RKO (cell line): ENCODE results near the gene UBASH3A.
A peak's percentile ranks its signal among the peaks of the same experiment; 100 is the strongest.

ENCODE experiments used
- DNase-seq: peaks from one replicate; pipeline ENCODE4 v3.0.0-alpha.2; 2016; ENCODE audit warnings: low spot score

Gene UBASH3A

DNA sequence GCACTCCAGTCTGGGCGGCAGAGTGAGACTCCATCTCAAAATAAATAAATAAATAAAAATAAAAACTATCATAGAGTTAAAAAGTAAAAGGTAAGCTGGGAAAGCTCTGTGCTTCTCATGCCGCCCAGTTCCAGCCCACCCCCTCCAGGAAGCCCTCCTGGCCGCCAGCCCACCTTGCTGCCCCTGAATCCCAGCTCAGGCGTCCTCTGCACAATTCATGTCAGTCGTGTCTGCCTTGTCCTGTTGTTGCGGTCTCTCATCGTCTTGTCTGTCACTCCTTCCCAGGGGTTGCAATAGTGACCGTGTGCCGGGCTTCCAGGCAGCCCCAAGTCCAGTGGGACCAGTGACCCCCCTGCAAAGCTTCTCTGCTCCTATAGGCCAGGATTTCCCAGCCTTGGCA is 48.2 kb downstream of the UBASH3A start:
- DNase-seq, result no peak

DNA sequence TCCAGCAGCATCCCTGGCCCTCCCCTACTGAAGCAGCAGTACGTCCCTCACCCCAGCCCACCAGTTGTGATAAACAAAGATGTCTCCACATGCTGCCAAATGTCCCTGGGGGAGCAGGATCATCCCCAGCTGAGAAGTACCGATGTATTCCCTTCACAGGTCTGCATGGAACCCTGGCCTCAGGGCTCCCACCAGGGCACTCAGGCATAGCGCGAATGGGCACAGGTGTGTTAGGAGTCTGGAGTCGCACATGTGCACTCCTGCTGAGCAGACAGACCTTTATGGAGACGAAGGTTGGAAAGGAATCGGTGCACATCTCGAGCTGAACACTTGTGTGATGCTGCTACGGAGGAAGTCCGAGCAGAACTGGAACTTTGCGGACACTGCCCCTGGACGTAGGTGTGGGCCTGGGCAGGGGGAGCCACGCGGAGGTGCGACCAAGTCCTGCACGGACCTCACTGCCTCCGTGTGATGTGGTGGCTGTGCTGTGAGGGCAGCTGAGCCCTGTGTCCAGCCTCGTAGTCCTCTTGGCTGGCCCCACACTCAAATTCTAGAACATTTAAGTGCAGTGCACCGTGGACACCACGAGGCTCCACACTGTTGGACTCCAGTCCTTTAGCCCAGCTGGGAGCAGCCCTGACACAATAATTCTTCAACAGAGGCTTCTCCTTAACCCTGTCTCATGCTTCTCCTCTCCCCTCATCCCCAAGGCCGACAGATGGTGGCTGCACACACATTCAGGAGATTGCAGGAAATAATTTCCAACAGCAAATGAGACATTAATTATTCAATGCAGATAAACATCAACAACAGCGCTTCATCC is 48.9 kb downstream of the UBASH3A start:
- DNase-seq, result no peak

DNA sequence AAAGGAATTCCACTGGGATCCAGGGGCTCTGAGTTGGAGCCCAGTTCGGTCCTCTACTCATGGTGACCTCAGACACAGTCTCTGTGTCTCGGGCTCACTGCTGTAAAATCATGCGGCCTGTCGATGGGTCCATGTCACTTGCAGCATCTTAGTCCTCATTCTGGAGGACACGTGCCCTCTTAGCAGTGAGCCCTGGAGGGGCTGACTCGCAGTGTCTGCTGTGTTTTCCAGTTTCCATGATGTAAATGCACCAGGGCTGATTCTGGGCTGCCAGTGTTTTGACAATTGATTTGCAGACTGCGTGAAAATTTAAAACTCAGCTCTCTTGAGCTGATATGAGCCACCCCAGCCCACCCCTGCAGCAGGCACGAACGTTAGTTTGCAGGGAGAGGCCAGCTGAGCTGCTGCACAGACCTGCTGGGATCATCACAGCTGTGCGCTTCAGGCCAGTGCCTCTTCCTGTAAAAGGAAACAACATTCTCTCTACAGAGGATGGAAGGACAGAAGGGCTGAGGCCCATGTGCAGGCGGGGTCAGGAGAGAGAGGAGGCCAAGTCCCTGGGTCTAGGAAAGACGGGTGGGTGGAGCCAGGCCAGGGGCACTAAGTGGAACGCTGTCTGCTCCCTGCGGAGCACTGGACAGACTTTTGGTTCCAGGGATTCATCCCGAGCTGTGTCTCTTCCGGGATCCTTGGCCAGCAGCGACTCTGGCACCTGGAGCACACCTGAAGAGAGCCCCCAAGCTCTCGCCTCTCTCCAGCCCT is 49.7 kb downstream of the UBASH3A start:
- no peak for DNase-seq

DNA sequence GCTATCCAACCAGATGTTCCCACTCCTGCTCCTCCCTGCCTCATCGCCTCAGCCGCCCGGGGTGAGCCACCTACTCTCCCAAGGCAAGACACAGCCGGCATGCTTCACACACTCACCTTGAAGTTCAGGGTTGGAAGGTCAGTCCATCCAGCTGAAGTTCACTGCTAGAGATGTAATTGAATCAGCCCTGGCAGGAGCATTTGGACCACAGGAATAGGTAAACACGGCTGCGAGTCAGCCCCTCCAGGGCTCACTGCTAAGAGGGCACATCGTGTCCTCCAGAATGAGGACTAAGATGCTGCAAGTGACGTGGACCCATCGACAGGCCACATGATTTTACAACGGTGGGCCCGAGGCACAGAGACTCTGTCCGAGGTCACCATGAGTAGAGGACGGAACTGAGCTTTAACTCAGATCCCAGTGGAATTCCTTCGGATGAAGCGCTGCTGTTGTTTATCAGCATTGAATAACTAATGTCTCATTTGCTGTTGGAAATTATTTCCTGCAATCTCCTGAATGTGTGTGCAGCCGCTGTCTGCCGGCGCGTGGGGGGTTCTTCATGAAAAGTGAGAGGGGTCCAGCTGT is 50.4 kb downstream of the UBASH3A start:
- no peak for DNase-seq

DNA sequence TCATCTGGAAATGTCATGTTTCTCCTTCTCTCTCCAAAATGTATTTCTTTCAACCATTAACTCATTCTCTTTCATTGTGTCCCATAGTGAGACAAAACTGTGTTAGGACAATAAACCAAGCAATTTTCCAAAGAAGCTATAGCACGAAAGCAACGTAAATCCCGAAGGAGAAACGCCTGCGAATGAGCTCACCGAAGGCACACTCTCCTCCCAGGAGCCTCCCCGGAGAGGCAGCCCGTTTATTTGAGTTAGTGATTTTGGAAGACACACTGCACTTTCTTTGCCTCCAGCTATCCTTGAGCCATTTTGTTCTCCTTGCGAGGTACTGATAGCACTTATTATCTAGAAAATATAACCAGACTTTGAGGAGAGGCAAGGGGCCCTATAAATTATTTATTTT is 51.1 kb downstream of the UBASH3A start:
- DNase-seq, result no peak

DNA sequence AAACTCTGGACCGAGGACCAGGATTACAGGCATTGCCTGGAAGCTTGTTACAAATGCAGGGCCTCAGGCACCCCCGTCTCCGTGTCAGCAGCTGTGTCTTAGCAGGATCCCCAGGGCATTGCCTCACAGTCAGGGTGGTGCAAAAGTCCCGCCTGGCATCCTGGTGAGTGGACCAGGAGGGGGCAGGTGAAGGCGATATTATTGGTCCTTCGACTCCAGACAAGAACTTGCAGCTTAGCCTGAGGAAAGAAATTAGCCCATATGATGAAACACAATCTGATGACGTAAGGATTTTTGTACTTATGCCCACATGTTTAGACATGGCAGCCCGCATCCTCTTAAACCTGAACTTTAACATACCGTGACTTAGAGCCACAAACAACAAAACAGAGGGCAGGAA is 51.5 kb downstream of the UBASH3A start:
- no peak for DNase-seq

DNA sequence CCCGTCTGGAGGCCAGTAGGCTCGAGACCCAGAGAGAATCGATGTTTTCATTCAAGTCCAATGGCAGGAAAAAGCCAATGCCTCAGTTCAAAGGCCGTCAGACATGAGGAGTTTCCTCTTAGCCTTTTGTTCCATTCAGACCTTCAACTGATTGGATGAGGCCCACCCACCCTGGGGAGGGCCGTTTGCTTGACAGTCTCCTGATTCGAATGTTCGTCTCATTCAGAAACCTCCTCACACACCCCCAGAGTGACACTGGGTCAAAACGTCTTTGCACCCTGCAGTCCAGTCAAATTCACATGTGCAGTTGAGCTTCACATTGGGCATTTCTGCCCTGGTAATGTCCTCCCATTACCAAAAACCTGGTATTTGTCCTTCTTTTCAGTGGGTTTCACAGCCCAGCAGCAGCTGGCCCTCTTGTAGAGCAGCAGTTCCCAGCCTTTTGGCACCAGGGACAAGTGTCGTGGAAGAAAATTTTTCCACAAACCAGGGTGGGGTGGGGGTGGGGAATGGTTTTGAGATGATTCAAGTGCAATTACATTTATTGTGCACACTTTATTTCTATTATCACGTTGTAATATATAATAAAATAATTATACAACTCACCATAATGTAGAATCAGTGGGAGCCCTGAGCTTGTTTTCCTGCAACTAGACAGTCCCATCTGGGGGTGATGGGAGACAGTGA is 52.2 kb downstream of the UBASH3A start:
- no peak for DNase-seq

DNA sequence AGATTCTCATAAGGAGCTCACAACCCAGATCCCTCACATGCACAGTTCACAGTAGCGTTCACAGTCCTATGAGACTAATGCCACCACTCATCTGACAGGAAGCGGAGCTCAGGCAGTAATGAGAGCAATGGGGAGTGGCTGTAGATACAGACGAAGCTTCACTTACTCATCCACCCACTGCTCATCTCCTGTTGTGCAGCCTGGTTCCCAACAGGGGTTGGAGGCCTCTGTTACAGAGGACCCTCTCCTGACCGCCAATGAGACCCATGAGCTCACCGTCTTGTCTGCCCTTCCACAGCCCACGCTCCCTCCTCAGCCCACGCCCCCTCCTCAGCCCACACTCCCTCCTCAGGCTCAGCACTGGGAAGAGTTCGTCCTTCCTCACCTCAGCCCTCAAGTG is 52.8 kb downstream of the UBASH3A start:
- DNase-seq, result peak; percentile 23

DNA sequence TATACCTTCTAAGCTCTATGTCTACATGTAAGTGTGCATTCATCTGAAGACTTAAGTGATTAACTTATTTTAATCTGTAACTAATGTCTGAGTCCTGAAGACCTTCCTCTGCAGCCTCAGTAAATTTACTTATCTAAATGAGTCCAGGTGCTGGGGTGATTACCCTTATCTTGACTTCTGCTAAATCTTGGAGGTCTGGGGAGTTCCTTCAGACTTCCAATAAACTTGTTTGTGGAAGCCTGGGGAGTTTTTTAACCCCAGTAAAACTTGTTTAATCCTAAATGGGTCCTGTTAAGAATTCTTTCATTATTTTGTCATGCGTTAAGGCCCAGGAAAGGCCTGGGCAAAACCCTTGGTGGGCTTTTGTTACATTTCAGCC is 55.4 kb downstream of the UBASH3A start:
- DNase-seq, result no peak

DNA sequence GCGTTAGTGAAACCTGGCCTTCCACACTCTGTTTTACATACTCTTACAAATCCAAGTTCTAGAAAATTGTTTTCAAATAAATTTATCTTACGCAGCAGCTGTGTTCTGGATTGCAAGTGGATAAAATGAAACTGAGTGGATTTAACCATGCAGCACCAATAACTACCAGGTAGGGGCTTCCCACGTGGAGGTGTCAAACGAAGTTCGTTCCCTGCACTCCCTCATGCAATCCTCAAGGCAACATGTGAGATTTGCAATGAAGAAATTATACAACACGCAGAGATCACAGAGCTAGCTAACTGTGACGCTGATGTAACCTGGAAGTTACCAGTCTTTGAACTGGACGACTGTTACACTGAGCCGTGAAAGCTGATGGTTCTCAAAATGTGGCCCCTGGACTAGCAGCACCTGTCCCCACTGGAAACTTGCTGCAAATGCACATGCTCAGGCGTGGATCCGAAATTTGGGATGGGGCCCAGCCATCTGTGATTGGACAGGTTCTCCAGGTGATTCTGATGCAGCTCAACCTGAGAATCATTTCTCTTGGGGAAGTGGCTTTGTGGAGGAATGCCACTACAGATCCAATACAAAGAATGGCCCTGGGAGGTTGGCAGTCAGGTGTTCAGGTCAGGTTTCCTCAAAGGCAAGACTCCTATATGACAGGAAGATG is 56.0 kb downstream of the UBASH3A start:
- DNase-seq, result no peak

DNA sequence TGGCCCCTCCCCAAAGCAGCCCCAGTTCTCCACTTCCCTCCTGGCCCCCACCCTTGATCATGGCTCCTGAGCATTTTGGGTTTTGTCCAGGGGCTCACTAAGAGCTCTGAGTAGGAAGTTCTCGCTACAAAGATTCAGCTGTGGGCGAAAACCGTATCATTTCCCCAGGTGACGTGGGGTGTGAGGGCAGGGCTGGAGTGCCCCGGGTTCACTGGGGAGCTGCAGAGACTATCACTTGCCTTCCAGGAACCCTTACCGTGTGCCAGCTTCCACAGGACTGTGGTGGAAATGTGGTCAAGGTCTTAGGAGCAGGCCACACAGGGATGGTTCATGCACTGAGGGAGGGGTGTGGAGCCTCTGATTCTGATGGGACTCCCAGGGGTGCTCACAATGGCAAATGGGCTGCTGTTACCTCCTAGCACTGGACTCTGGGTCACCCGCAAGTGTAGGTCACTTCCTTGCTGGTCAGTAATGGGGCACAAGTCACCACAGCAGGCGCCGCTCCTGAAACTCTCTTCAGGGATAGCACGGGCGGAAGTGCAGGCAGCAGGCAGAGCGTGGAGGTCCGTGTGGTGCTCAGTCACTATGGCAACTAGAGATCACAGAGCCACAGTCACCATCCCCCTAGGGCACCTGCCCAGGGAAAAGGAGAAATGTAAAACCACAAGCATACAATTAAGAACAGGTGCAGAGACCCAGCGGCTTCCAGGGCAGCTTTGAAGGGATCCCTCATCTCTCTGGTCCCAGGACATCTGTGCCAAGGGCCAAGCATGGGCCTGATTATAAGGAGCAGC is 56.9 kb downstream of the UBASH3A start:
- DNase-seq, result no peak

DNA sequence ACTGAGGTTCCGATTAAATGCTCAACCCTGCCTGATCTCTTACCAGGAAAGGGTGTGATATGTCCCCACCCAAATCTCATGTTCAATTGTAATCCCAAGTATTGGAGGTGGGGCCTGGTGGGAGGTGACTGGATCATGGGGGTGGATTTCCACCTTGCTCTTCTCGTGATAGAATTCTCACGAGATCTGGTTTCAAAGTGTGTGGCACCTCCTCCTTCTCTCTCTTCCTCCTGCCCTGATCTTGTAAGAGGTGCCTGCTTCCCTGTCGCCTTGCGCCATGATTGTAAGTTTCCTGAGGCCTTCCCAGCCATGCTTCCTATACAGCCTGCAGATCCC is 57.5 kb downstream of the UBASH3A start:
- DNase-seq, result no peak

DNA sequence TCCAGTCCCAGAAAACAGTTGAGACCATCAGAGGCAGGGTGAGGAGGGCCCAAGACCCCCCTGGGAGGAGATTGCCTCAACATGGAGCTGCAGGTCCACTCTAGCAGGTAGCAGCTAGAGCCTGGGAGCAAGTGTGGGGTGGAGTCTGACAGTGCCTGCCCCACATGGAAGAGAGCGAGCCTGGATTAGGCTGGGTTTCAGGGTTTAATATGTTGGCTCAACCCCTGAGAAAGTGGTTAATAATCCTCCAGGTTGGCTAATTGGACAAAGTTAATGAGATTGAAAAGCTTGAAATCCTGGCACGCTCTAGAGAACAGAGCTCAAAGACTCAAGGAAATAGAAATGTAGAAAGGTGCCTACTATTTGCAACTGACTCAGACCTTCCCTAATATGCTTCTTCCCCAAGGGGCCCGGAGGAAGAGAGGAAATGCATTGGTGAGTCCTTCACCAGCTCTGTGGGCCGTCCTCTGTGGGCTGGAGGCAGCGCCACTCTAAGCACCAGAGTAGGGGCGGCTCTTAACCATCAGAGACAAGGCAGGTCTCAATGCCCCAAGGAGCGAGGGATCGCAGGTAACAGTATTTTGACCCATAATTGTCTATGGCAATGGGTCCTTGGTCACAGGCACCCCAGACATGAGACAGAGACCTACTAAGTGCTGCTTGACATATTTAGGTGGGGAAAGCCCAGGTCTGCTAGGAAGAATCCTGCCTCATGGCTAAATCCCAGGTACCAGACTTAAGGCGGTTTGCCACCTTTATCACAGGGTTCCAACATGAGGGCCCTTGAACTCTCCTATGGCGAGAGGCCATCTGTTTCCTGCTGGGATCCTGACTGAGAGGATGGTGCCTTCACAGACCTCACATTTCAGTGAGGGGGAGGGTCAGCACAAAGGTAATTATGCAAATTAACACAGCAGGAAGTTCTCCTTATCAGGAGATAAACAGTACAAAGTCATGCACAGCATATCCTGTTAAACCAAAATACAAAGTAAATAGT is 58.5 kb downstream of the UBASH3A start:
- DNase-seq, result no peak

DNA sequence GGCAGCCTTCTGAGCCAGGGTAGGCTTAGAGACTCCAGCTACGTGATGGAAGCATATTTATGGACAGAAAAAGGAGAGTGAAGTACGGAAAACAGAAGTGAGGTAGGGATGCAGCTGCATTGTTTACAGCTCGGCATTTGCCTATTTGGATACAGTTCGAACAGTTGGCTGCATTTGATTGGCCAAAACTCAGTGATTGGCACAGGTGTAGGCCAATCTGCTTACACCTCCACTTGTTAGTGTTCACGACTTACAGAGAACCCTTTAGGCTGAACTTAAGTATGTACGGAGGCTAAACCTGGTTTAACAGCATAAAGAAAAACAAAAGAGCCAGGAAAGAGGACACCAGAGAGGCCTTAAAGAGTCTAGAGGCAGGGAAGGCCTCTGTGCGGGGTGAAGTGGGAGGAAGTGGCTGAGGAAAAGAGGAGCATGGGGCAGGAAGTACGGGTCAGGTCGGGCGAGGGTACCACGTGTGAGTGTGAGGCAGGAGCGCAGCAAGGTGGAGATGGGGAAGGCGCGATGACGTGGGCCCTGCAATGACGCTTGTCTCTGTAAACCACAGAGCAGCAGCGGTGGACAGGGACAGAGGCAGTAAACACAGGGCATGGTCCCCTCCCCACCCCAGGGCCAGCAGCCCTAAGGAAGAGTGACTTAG is 60.3 kb downstream of the UBASH3A start:
- peak; percentile 40 for DNase-seq

DNA sequence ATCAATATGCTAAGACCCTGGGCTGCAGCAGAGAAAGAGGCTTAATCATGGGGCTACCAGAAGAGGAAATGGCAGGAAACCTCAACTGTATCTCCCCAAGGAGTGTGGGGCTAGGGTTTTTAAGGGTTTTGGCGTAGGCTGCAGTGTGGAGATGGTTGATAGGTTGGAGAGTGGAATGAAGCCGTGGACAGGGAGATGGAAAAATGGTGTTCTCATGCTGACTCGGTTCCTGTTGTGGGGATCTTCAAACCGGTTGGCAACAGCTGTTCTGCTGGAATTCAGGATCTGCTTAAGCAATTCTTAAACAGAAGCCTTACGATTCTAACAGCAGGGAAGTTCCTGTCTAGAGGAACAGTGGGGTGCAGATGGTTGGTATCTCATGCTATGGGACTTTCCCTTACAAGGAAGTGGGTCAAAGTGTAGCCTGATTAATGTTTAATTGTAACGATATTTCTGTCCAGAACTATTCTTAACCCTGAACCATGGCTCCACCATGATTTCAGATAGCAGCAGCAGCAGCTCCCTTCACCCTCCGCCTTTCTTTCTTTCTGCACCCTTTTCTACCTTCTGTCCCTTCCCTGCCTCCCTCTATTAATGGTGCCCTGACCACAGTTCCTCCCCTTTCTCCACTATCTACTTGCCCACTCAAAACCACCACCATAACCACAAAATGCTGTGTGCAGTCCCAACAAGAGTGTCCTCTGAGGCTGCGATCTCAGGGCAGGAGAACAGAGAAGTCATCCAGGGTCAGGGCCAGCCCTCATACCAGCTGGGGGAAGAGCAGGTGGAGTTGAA is 61.5 kb downstream of the UBASH3A start:
- no peak for DNase-seq

DNA sequence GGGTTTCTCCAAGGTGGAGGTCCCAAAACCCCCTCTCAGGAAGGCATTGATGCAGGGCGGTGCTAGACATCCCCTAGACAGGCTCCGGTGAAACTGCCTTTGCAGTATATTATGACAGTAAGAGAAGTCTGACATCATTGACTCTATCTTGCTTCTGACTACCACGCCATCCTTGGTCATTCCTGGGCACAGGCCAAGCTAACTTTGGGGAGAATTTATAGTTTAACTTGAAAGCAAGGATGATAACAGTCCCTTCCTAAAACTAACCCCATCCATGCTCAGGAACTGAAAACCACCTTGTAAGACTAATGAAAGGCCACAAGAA is 62.1 kb downstream of the UBASH3A start:
- no peak for DNase-seq

DNA sequence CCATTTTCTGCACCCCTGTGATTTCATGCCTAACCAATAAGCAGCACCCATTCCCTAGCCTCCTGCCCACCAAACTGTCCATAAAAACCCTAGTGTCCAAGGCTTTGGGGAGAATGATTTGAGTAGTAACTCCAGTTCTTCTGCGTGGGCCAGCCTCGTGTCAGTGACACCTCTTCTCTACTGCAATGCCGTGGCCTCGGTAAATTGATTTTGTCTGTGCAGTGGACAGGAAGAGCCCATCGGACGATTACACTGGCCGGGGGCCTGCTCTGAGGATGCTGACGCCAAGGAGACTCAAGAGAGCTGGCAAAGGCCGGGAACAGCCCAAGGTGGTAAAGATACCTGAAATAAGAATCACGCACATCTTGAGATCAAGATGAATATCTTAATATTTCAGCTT is 63.0 kb downstream of the UBASH3A start:
- DNase-seq, result no peak

DNA sequence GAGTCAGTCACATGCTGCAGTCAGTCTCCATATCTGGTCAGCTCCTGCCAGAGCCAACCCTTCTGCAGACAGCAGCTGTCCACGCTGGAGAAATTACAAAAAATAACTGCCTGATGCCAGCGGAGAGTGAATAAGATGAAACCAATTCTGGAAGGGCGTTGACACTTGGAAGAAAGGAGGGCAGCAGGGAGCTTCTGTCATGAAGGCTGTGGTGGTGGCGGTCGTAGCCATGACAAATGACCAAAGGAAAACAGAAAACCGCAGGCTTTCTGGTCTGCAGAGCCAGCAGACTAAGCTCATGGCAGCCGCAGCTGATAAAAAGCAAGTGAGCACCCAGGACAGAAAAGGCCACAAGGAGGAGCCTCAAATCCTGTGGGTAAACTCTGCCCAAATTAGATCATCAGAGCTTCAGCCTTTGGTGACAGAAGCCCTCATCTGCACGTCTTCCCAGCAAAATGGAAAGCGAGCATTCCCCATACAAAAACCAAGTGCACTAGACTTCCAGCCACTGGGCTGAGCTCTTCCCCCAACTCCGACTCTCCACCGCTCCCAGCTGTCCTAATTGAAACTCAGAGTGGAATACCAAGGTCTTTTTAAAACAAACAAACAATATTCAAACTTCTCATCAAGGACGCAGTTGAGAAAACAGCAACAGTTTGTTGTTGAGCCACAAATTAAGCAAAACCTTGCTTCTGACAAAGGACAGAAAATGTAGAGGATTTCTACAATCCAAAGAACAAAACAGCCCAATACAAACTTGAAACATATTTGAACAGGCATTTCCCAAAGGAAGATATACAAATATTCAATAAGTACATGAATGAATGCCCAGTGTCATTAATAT is 63.7 kb downstream of the UBASH3A start:
- DNase-seq, result peak; percentile 28
